H1 (cell line): ENCODE data around the gene PLBD2.

Experiments used
- CTCF ChIP-seq, 3 experiments: IDR thresholded peaks; 1 replicate in 2 of 3; 2 replicates in 1 of 3; pipeline versions ENCODE4 v1.5.1 to v1.6.1; 2011; ENCODE audit warnings: low read length in 3 of 3, mild to moderate bottlenecking in 3 of 3, inconsistent platforms in 2 of 3, low read depth in 1 of 3, moderate library complexity in 1 of 3; ENCODE audit not compliant: insufficient read depth in 1 of 3; ENCODE audit errors: control extremely low read depth in 1 of 3
- EZH2 ChIP-seq: fragments of 200-600 bp; sonication (generic); IDR thresholded peaks from 2 replicates; pipeline ENCODE4 v1.7.1; 2012; ENCODE audit warnings: low read depth, mild to moderate bottlenecking, moderate library complexity, low read length, inconsistent platforms; ENCODE audit not compliant: severe bottlenecking
- KDM1A ChIP-seq: fragments of 200-600, 300-600 bp; sonication (generic); IDR thresholded peaks from 2 replicates; pipeline ENCODE4 v1.7.1; 2016; ENCODE audit warnings: mild to moderate bottlenecking, low read length, borderline replicate concordance
- POLR2A ChIP-seq, 2 experiments: IDR thresholded peaks; 1 replicate in 1 of 2; 2 replicates in 1 of 2; pipeline ENCODE4 v1.6.1; 2011; ENCODE audit warnings: low read depth in 2 of 2, low read length in 2 of 2, mild to moderate bottlenecking in 2 of 2; ENCODE audit errors: control extremely low read depth in 1 of 2
- SP1 ChIP-seq: IDR thresholded peaks from 2 replicates; pipeline ENCODE4 v1.6.1; 2011; ENCODE audit warnings: low read depth, low read length
- YY1 ChIP-seq: IDR thresholded peaks from 2 replicates; pipeline ENCODE4 v1.6.1; 2011; ENCODE audit warnings: low read depth, mild to moderate bottlenecking, low read length

GRCh38 chr12:113315358-113315757 lies 43.0 kb upstream of the PLBD2 start:
- TF ChIP-seq SP1 (no peak), CTCF (IDR thresholded peaks at IDR 0.05; ENCODE audit: control extremely low read depth in 1 of 3, insufficient read depth in 1 of 3, low read depth in 1 of 3, low read length in 3 of 3) (no peak), YY1 (no peak), EZH2 (no peak), KDM1A (no peak), POLR2A (IDR thresholded peaks at IDR 0.05; ENCODE audit: control extremely low read depth in 1 of 2, low read depth in 2 of 2, low read length in 2 of 2) (no peak)
